Stimulated activated CD4-positive, alpha-beta T cell treated with anti-CD3 and anti-CD28 coated beads, Interleukin-15, amount 100 ng/mL, for 24 hours (primary cell): ENCODE results near the gene CTAGE6.
"Not testable (repeated sequence)": the region's sequence is repeated elsewhere in the genome, so short reads cannot be mapped to it uniquely, and the experiment has no call there.

ENCODE experiments used
- DNase-seq: peaks from one replicate; pipeline ENCODE4 v3.0.0-alpha.2; 2020

Gene CTAGE6

DNA sequence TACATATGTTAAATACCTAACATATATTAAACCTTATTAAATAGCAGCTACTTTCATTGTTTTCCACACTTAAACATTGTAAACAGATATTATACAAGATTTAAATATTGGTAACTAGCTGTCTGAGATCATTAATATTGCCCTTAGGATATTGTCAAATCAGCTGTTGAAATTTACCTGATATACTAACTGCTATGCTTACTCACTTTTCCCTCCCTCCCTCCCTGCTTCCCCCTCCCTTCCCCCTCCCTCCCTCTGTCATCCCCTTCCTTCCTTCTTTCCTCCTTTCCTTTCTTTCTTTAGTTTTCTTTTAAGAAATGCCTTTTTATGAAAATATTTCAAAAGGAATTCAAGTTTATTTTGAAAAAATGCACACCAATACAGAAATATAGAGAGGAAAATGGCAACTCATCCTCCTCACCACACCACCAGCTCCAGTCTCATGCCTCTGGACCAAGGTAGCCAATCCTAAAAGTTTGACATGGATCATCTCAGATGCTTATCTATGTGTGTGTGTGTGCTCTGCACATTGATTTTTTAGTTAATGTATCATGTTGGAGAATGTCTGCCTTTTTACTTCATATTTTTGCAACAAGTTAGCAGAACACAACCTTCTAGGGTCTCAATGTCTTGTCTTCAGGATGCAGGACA is 41.8 kb downstream of the CTAGE6 start:
- DNase-seq, result not testable (repeated sequence)

DNA sequence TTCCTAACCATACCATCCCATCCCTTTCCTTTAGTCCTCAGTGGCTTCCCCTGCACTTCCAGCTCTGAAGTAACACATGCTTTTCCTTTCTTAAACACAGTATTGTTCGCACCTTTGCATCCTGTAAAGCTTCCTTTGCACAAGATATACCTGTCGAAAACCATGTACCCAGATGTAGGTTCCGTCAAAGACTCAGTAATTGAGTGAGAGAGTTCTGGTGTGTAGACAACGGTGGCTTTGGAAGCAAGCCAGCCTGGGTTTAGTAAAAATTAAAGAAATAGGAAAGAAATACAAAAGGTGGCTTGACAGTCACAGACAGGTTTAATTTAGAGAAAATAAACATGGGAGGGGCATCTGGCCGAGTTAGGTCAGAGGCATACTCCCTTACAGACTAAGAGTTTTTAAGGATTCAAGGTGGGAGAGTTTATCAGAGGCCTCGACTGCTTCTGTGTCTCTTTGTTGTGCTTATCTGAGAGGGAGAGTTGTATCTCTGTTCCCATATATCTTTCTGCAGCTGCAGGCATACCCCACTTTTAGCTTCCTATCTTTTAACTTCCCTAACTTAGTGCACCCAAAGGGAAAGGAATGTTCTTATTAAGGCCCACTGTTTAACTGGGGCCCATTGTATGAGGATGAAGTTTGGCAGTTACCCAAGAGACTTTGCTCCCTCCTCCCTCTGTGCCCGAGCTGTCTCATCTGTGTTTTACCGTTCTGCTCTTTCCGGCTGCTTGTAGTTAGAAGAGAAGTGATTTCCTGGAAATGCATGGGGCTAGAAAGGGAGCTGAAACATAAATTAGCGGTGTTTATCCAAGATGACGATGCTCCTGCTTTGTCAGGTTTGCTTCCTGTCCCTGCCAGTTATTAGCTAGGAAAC is 42.7 kb downstream of the CTAGE6 start:
- not testable (repeated sequence) for DNase-seq

DNA sequence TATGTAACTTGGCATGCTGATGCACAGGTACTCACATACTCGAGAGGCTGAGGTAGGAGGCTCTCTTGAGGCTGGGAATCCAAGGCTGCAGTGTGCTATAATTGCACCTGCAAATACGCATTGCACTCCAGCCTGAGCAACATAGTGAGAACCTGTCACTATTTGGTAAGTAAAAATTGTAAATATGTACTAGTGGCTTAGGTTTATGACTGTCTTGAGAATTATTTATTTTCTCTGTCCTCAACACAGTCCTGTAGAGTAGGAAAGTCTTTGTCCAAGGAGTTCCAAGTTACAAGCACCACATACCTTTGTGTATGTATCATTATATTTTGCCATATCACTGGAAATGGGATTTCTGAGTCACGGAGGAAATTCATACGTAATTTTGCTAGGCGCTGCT is 45.1 kb downstream of the CTAGE6 start:
- DNase-seq, result not testable (repeated sequence)

DNA sequence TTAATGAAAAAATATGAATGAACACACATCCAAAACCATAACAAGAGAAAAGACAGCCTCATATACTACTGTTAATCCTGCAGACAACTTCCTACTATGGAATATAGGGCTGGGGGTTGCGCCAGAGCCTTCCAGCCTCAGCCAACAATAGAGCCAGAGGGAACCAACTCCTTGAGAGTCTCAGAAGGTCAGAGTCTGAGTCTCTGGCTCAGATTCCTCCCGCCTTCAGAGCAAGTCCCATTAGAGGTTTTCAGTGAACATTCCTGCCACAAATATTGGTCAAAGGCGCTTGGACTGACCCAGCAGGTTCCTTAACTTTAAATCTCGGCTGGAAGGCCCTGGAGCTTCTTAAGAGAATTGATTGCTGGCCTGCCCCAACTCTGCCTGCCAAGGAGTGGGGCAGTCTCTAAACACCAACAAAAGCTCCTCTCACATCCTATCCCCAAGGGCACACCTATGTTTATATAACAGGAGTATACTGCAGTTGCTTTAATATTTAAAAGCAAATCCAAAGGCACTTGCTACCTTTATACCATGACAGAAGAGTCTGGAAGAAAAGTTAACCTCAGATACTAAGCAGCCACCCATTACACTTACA is 45.7 kb downstream of the CTAGE6 start:
- not testable (repeated sequence) for DNase-seq

DNA sequence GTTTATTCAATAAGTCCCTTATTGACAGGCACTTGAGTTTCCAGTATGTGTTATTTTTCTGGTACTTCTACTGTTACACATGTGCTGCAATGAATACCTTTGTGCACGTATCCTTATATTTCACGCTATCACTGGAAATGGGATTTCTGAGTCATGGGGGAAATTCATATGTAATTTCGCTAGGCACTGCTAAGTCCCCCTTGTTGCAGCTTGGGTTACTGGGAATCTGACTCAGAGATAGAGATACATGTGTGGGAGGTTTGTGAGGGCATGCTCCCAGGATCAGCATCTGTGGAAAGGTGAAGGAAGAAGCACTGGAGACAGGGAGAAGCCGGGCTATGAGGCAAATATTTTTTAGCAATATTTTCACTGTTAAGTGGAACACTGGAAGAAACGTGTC is 47.6 kb downstream of the CTAGE6 start:
- DNase-seq, result not testable (repeated sequence)
